HCT116 (cell line): Measurements from ENCODE around the gene ZNF691.

Experiments
- CTCF ChIP-seq, 3 experiments: fragments of 200-600 bp in 1 of 3; sonication (generic) in 1 of 3; IDR thresholded peaks in 2 of 3; conservative IDR thresholded peaks in 1 of 3; 2 replicates each; pipeline ENCODE4 v1.5.1; 2012 to 2017; ENCODE audit warnings: low read depth in 2 of 3, low read length in 2 of 3, antibody characterized with exemption in 1 of 3, borderline replicate concordance in 1 of 3, control low read depth in 1 of 3, mild to moderate bottlenecking in 1 of 3, mixed read lengths in 1 of 3, mixed run types in 1 of 3, moderate library complexity in 1 of 3; ENCODE audit not compliant: insufficient read depth in 1 of 3
- EGR1 ChIP-seq: IDR thresholded peaks from 2 replicates; pipeline ENCODE4 v1.6.1; 2012; ENCODE audit warnings: low read depth
- EZH2 ChIP-seq: fragments of 200-600 bp; sonication (generic); IDR thresholded peaks from 2 replicates; pipeline ENCODE4 v1.6.1; 2017; ENCODE audit warnings: antibody characterized with exemption, mixed run types
- JUND ChIP-seq: IDR thresholded peaks from 2 replicates; pipeline ENCODE4 v1.6.1; 2012
- MAX ChIP-seq: IDR thresholded peaks from 2 replicates; pipeline ENCODE4 v1.6.1; 2012
- POLR2A ChIP-seq: IDR thresholded peaks from 2 replicates; pipeline ENCODE4 v1.7.0; 2011; ENCODE audit warnings: borderline replicate concordance; ENCODE audit not compliant: insufficient read depth, insufficient read length; ENCODE audit errors: extremely low read depth
- REST ChIP-seq: IDR thresholded peaks from 2 replicates; pipeline ENCODE4 v1.6.1; 2012; ENCODE audit warnings: low read depth
- SIN3A ChIP-seq: IDR thresholded peaks from 2 replicates; pipeline ENCODE4 v1.6.1; 2012; ENCODE audit warnings: low read depth
- SP1 ChIP-seq: IDR thresholded peaks from 2 replicates; pipeline ENCODE4 v1.6.1; 2012; ENCODE audit warnings: low read depth
- SRF ChIP-seq: IDR thresholded peaks from 2 replicates; pipeline ENCODE4 v1.6.1; 2012; ENCODE audit warnings: low read depth
- ZNF274 ChIP-seq: fragments of 200-500 bp; sonication (Bioruptor generic); IDR thresholded peaks from 2 replicates; pipeline ENCODE4 v1.6.1; 2014; ENCODE audit warnings: mild to moderate bottlenecking, low read depth, low read length, inconsistent platforms

GRCh38 chr1:42806171-42806570 lies 40.2 kb upstream of the ZNF691 start:
- TF ChIP-seq SRF = no peak
- no peak for TF ChIP-seq CTCF (IDR thresholded peaks at IDR 0.05 in 2 of 3, conservative IDR thresholded peaks at IDR 0.05 in 1 of 3; ENCODE audit: borderline replicate concordance in 1 of 3, insufficient read depth in 1 of 3, low read depth in 2 of 3, low read length in 2 of 3)
- TF ChIP-seq ZNF274 = no peak
- TF ChIP-seq EZH2 = no peak
- TF ChIP-seq SP1 = no peak
- no peak for TF ChIP-seq POLR2A
- TF ChIP-seq MAX = no peak
- no peak for TF ChIP-seq REST
- TF ChIP-seq EGR1 = no peak
- TF ChIP-seq JUND = no peak
- no peak for TF ChIP-seq SIN3A
